ENCODE data around the gene SDR42E2.

- TF ChIP-seq CBX5 (IDR thresholded peaks at IDR 0.05; ENCODE audit: low read depth) (no peak), ZBED1 (IDR thresholded peaks at IDR 0.05; ENCODE audit: borderline replicate concordance) (no peak), CEBPB (IDR thresholded peaks at IDR 0.05; ENCODE audit: borderline replicate concordance in 1 of 2, low read depth in 2 of 2, low read length in 2 of 2) (no peak), POLR2AphosphoS5 (IDR thresholded peaks at IDR 0.05; ENCODE audit: low read length) (no peak), YY1 (IDR thresholded peaks at IDR 0.05; ENCODE audit: low read depth, low read length) (no peak), CTCF (IDR thresholded peaks at IDR 0.05 in 2 of 3, conservative IDR thresholded peaks at IDR 0.05 in 1 of 3; ENCODE audit: control insufficient read depth in 2 of 3, extremely low read depth in 1 of 3, insufficient read depth in 1 of 3, low read depth in 3 of 3, low read length in 3 of 3) (no peak)
- TF ChIP-seq, protein P1, sequence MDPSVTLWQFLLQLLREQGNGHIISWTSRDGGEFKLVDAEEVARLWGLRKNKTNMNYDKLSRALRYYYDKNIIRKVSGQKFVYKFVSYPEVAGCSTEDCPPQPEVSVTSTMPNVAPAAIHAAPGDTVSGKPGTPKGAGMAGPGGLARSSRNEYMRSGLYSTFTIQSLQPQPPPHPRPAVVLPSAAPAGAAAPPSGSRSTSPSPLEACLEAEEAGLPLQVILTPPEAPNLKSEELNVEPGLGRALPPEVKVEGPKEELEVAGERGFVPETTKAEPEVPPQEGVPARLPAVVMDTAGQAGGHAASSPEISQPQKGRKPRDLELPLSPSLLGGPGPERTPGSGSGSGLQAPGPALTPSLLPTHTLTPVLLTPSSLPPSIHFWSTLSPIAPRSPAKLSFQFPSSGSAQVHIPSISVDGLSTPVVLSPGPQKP (IDR thresholded peaks at IDR 0.05; ENCODE audit: low read depth, low read length) = no peak
Observed at GRCh38 chr16:22213236-22213635, 50.9 kb downstream of the SDR42E2 start.

Data from GM12878 (cell line).